Gastroesophageal sphincter (tissue), 3 donors: Measurements from ENCODE around the gene RASGRP3.

Experiments used
- CTCF ChIP-seq, 4 experiments: fragments of 200-600 bp in 2 of 4; fragments of 450-650 bp in 2 of 4; sonication (generic) in 1 of 4; IDR thresholded peaks; one replicate each; pipeline ENCODE4 v1.5.1; 2017 to 2019; ENCODE audit warnings: antibody characterized with exemption in 4 of 4, mild to moderate bottlenecking in 2 of 4, moderate library complexity in 2 of 4
- POLR2A ChIP-seq, 2 donors: fragments of 450-650 bp; IDR thresholded peaks; one replicate each; pipeline ENCODE4 v1.6.1; 2017; ENCODE audit warnings: antibody characterized with exemption in 2 of 2, mild to moderate bottlenecking in 2 of 2, moderate library complexity in 1 of 2

DNA sequence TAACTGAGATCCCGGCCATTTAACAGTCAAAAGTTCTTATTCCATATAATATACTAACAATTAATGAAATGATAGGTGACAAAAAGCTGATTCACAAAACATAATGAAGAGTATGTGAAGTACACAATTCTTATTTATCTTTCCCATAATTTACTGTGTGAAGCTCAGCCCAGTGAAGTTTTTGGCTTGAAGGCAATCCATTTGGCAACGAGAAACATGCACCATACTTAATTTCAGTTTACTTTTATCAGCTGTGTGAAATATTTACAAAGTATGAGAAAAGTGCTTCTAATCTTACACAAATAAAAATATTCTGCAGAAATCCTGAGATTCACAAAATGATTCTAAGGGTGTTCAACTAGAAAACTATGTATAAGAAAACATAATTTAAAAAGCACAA is 110.3 kb downstream of the RASGRP3 start:
- TF ChIP-seq POLR2A (IDR thresholded peaks at IDR 0.05), result no peak
- no peak for TF ChIP-seq CTCF (IDR thresholded peaks at IDR 0.05)
